Common myeloid progenitor, CD34-positive (primary cell): Measurements from ENCODE around the gene WDR7.
A peak's percentile ranks its signal among the peaks of the same experiment; 100 is the strongest.

Source experiments
- CTCF ChIA-PET: fragments of 350-600 bp; sonication (Branson Sonifier 250); formaldehyde crosslinking; loops from one replicate; lab custom pipeline; 2021; ENCODE audit warnings: antibody characterized with exemption; lab: Charles Lee
- POLR2A ChIA-PET: fragments of 350-600 bp; sonication (Branson Sonifier 250); formaldehyde crosslinking; loops from one replicate; lab custom pipeline; 2021; ENCODE audit warnings: antibody characterized with exemption; lab: Charles Lee
- DNase-seq, 3 donors: peaks; one replicate each; pipeline versions ENCODE4 v3.0.0 to v3.0.0-alpha.2; 2013
- H3K27ac ChIP-seq, 2 experiments: 1 replicate in 1 of 2; 2 replicates in 1 of 2; pipeline ENCODE4 v1.7.0; 2013; ENCODE audit warnings: inconsistent platforms in 2 of 2, low read length in 2 of 2, mild to moderate bottlenecking in 2 of 2, low read depth in 1 of 2, moderate library complexity in 1 of 2; ENCODE audit not compliant: severe bottlenecking in 2 of 2, insufficient read depth in 1 of 2, poor library complexity in 1 of 2
- H3K27me3 ChIP-seq, 5 experiments: replicated peaks in 2 of 5; 1 replicate in 3 of 5; 2 replicates in 2 of 5; pipeline versions ENCODE4 v1.6.1 to v1.7.0; 2013; ENCODE audit warnings: low read length in 4 of 5, mild to moderate bottlenecking in 2 of 5, moderate library complexity in 2 of 5, inconsistent platforms in 1 of 5; ENCODE audit not compliant: insufficient read depth in 5 of 5, control insufficient read depth in 4 of 5
- H3K36me3 ChIP-seq, 4 experiments: 1 replicate in 2 of 4; 2 replicates in 2 of 4; pipeline versions ENCODE4 v1.6.1 to v1.7.0; 2013; ENCODE audit warnings: low read length in 3 of 4, control low read depth in 1 of 4, mild to moderate bottlenecking in 1 of 4; ENCODE audit not compliant: control insufficient read depth in 4 of 4, insufficient read depth in 4 of 4
- H3K4me1 ChIP-seq, 4 experiments: 1 replicate in 3 of 4; 2 replicates in 1 of 4; pipeline versions ENCODE4 v1.6.1 to v1.7.1; 2013; ENCODE audit warnings: low read length in 3 of 4, mild to moderate bottlenecking in 3 of 4, control low read depth in 1 of 4, inconsistent platforms in 1 of 4, moderate library complexity in 1 of 4; ENCODE audit not compliant: control insufficient read depth in 4 of 4, insufficient read depth in 4 of 4; ENCODE audit errors: control extremely low read depth in 1 of 4
- H3K4me3 ChIP-seq, 7 experiments: 1 replicate in 4 of 7; 2 replicates in 3 of 7; pipeline versions ENCODE4 v1.5.1 to v1.7.0; 2013; ENCODE audit warnings: mild to moderate bottlenecking in 7 of 7, low read length in 6 of 7, moderate library complexity in 6 of 7, inconsistent platforms in 2 of 7, low read depth in 2 of 7, control low read depth in 1 of 7; ENCODE audit not compliant: insufficient read depth in 4 of 7, control insufficient read depth in 1 of 7; ENCODE audit errors: extremely low read depth in 1 of 7
- H3K9me3 ChIP-seq, 5 experiments: 1 replicate in 4 of 5; 2 replicates in 1 of 5; pipeline versions ENCODE4 v1.6.1 to v1.7.1; 2013; ENCODE audit warnings: low read length in 4 of 5, mild to moderate bottlenecking in 2 of 5, inconsistent platforms in 1 of 5, low read depth in 1 of 5, moderate library complexity in 1 of 5; ENCODE audit not compliant: control insufficient read depth in 4 of 5, insufficient read depth in 2 of 5; ENCODE audit errors: control extremely low read depth in 1 of 5
- WGBS: methylation state at CpG from one replicate; pipeline ENCODE4 v1.1.5; 2013; ENCODE audit not compliant: insufficient coverage; 5-methylcytosine and 5-hydroxymethylcytosine counted together

WDR7 gene

DNA sequence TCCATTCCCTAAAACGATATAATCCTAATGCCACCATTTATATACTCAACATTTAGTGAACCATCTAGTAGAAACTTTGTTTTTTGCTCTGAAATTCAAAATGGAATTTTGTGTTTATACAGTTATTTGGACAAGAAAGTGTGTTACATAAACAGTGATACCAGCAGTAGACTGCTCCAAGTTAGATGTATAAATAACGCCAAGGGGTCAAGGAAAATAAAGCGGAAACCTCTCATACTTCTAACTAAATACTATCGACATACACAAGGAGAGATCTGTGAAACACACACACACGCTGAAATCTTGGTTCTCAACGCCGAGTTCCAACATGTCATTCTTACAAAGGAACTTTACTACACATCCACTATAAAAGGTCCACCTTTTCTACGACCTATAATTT lies 14.0 kb upstream of the WDR7 start:
- no peak for DNase-seq
- H3K27me3 ChIP-seq: no peaks in the 10 kb centered on the region
- peaks cover 0 to 14% (median 5%) of the 10 kb centered on the region in 4 experiments for H3K36me3 ChIP-seq
- ChIA-PET POLR2A (no interaction called here), CTCF (no interaction called here)
- H3K27ac ChIP-seq: peak overlapping the region; percentile 98
- H3K9me3 ChIP-seq: no peaks in the 10 kb centered on the region
- peak overlapping the region in 6 of 7 experiments; percentile 91 to 99 (median 94) for H3K4me3 ChIP-seq
- WGBS: 16% methylated on average over 6 of the region's 8 CpGs
- peaks cover 9 to 26% (median 16%) of the 10 kb centered on the region in 4 experiments for H3K4me1 ChIP-seq

DNA sequence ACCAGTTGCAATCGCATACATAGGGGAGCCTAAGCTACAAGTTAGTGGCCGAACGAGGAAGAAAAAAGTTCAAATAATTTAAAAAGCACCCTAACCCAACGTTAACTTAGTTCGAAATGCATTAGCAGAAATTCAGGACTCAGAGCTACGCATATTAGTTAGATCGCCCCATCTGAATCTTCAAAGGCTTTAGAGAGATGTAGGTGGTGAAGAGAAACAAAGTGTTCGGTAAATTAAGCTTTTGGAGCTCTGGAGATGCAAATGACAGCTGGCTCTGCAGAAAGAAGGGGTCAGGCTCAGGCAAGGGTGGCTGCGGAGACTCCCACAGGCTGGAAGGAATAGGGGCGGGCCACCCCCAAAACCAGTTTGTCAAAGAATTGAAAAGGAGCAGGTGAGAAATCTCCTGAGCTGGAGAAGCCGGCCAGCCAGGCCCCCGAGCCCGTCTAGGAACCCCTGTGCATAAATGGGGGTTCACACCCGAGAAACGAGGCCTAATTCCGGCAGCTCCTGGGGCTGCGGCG lies 13.4 kb upstream of the WDR7 start:
- 0% methylated on average over 13 of the region's 18 CpGs for WGBS
- peak in 1 of 3 donors; percentile 28 for DNase-seq
- ChIA-PET CTCF (interaction anchor here (0.6 to 1.0 kb wide), 3 partner anchors 8 to 23 kb away, joined by 3 to 5 read pairs (median 3); partner anchors contain the start of gene WDR7), POLR2A (interaction anchor here (1.8 kb wide), 1 partner anchor 13 kb away, joined by 7 read pairs; the partner anchor contains the start of gene WDR7)
- H3K27me3 ChIP-seq: no peaks in the 10 kb centered on the region
- peaks cover 0 to 8% (median 5%) of the 10 kb centered on the region in 4 experiments for H3K36me3 ChIP-seq
- H3K4me1 ChIP-seq: peaks cover 9 to 26% (median 15%) of the 10 kb centered on the region in 4 experiments
- no peaks in the 10 kb centered on the region for H3K9me3 ChIP-seq
- peak overlapping the region; percentile 66 to 99 (median 94) for H3K4me3 ChIP-seq
- peak overlapping the region; percentile 98 for H3K27ac ChIP-seq

DNA sequence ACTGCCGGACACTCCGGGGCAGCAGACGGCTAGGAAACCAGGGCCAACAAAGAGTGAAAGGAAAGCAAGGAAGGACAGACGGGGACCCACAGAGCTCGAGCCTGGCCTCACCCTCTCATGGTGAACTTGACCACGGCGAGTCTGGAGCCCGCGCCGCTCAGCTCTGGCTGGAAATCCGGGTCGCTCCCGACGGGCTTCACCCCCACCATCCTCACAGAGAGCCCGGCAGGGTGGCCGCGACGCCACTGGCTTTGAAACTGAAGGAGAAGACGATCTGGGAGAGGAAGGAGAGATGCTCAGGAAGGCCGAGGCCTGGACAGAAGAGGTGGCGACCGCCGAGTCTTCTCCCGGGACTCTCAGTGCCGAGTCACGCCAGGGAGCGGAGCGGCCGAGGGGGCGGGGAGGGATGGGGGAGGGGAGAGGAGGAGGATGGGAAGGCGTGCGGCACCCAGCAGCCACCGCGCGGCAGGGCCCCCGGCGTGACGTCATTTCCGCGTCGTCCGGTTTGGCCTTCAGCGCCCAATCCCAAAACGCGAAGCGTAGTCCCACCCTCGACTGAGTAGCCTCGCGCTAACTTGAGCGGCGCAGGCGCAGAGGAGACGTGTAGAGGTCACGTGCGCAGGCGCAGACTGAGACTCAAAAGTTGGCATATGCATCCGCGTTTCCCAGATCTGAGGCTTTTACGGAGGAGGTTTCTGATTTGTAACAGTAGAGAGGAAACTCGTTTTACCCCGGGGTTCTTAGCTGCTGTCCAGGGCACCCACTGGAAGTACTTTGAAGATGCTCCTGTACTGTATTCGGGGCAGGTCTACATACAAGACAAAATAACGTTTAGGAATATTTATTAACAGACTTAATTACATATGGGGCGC lies 12.7 kb upstream of the WDR7 start, which contains the start of gene TXNL1:
TXNL1 (minus strand) TSS at position 361 of the 872 bp plus-strand sequence; CDS start at position 209, 152 bp downstream.
- ChIA-PET CTCF (interaction anchor here (0.6 to 1.2 kb wide), 5 partner anchors 8 to 24 kb away, joined by 3 to 5 read pairs (median 3); partner anchors contain the start of gene WDR7), POLR2A (interaction anchor here (1.8 kb wide), 1 partner anchor 13 kb away, joined by 7 read pairs; the partner anchor contains the start of gene WDR7)
- 0% methylated on average over 48 of the region's 64 CpGs for WGBS
- H3K4me3 ChIP-seq: peak within 1 kb of the TSS; percentile 66 to 99 (median 94)
- peak within 1 kb of the TSS; percentile 98 for H3K27ac ChIP-seq
- no peaks in the 10 kb centered on the region for H3K27me3 ChIP-seq
- peak; percentile 98 to 99 (median 99) for DNase-seq
- H3K9me3 ChIP-seq: no peaks in the 10 kb centered on the region
- peaks cover 0 to 7% (median 5%) of the 10 kb centered on the region in 4 experiments for H3K36me3 ChIP-seq
- H3K4me1 ChIP-seq: peaks cover 9 to 26% (median 15%) of the 10 kb centered on the region in 4 experiments

DNA sequence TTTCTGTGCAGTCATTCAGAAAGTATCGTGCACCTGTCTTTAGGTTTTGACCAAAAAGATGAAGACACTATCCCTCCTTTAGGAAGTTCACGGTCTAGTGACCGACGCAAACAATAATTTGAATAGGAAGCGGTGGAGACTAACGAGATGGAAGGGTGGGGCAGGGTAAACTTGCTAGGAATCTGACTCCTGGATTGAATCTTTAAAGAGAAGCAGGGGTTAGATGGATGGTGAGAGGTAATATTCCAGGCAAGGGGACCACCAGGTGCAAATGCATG lies 12.1 kb upstream of the WDR7 start:
- H3K36me3 ChIP-seq: peaks cover 0 to 6% (median 4%) of the 10 kb centered on the region in 4 experiments
- H3K9me3 ChIP-seq: no peaks in the 10 kb centered on the region
- peaks cover 9 to 26% (median 15%) of the 10 kb centered on the region in 4 experiments for H3K4me1 ChIP-seq
- peak overlapping the region in 6 of 7 experiments; percentile 83 to 99 (median 94) for H3K4me3 ChIP-seq
- CTCF ChIA-PET: interaction anchor here (0.8 to 1.2 kb wide), 2 partner anchors 11 to 12 kb away, joined by 3 to 4 read pairs; partner anchors contain the start of gene WDR7
- 71% methylated on average over 5 of the region's 6 CpGs for WGBS
- POLR2A ChIA-PET: interaction anchor here (1.8 kb wide), 1 partner anchor 12 kb away, joined by 7 read pairs; the partner anchor contains the start of gene WDR7
- H3K27me3 ChIP-seq: no peaks in the 10 kb centered on the region
- H3K27ac ChIP-seq: peak overlapping the region; percentile 65 to 98
- no peak for DNase-seq

DNA sequence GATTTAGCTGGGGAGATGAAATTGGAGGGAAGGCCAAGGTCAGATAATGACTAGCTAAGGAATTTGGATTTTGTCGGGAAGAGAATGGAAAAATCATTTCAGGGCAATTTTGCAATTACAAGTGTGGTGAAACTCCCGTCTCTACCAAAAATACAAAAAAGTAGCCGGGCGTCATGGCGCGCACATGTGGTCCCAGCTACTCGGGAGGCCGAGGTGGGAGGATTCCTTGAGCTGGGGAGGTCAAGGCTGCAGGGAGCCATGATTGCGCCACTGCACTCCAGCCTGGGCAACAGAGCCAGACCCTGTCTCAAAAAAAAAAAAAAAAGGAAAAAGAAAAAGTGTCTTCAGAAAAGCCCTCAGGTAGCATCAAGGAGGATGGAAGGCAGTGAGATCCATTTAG lies 11.6 kb upstream of the WDR7 start:
- ChIA-PET POLR2A (interaction anchor here (0.6 kb wide), 1 partner anchor 59 kb away, joined by 6 read pairs; no protein-coding TSS in a partner anchor), CTCF (interaction anchor here (0.8 to 1.2 kb wide), 3 partner anchors 11 to 12 kb away, joined by 3 to 4 read pairs (median 4); partner anchors contain the start of gene WDR7)
- peaks cover 0 to 6% (median 2%) of the 10 kb centered on the region in 4 experiments for H3K36me3 ChIP-seq
- 94% methylated on average over 9 of the region's 9 CpGs for WGBS
- H3K27ac ChIP-seq: no peak overlapping the region
- H3K4me3 ChIP-seq: peak overlapping the region in 5 of 7 experiments; percentile 83 to 99 (median 95)
- no peaks in the 10 kb centered on the region for H3K9me3 ChIP-seq
- peaks cover 9 to 26% (median 15%) of the 10 kb centered on the region in 4 experiments for H3K4me1 ChIP-seq
- H3K27me3 ChIP-seq: no peaks in the 10 kb centered on the region
- DNase-seq: no peak

DNA sequence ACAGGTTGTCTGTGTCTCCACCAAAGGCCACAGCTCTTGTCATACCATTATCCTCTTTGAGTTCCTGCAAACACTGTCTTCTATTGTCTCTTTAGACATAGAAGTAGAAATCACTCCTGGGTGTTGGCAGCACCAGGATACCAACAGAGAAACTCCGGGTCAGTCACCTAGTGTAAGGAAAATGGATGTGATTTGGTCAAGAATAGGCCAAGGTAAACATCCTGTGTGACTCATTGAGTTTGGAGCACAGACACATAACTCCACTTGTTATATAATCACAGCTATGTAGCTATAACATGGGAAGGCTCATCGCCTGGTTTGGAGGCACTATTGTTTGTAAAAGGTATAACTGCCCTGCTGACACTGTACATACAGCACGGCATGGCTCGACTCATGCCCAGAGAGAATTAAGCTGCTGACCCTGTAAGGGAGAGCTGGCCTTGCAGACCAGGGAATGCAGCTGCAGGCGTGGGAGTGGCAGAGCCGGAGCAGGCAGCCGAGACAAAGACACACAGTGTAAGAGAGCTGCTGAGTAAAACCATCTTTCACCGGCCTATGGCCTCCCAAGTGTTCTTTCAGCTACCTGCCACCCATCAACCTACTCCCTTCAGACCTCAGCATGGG lies 9.3 kb upstream of the WDR7 start:
- ChIA-PET POLR2A (no interaction called here), CTCF (interaction anchor here (1.5 to 1.6 kb wide), 2 partner anchors 9 to 11 kb away, joined by 3 to 11 read pairs; partner anchors contain the start of gene WDR7)
- WGBS: 99% methylated on average over 5 of the region's 8 CpGs

More for the DNA sequence above, 9.3 kb upstream of the WDR7 start:
- H3K4me3 ChIP-seq: no peak overlapping the region
- H3K27me3 ChIP-seq: no peaks in the 10 kb centered on the region
- DNase-seq: no peak
- peaks cover 6 to 17% (median 9%) of the 10 kb centered on the region in 4 experiments for H3K4me1 ChIP-seq
- no peaks in the 10 kb centered on the region for H3K36me3 ChIP-seq
- no peaks in the 10 kb centered on the region for H3K9me3 ChIP-seq
- no peak overlapping the region for H3K27ac ChIP-seq
